Measurements from ENCODE around the gene UTP18. TPM values are rescaled to one million over a fixed set of nuclear protein-coding genes. Genes with fewer than 3 reads are reported as not detected.

The UTP18 gene
- total and polyA plus RNA-seq, 10 of the 15 experiments (the other 5 are each of a cell fraction or from before 2014, with no cell fraction given): 31.0 to 111 (median 58.8) TPM

GRCh38 chr17:51250314-51250840 lies 10.0 kb upstream of the UTP18 start (continued):
- TF ChIP-seq JUND (IDR thresholded peaks at IDR 0.05; ENCODE audit: low read depth, low read length) (no peak), TAF1 (IDR thresholded peaks at IDR 0.05; ENCODE audit: borderline replicate concordance, low read depth, low read length) (no peak), CHD2 (IDR thresholded peaks at IDR 0.05; ENCODE audit: borderline replicate concordance, low read depth, low read length) (no peak), PAX8 (IDR thresholded peaks at IDR 0.05) (no peak)
- TF ChIP-seq, protein P1, sequence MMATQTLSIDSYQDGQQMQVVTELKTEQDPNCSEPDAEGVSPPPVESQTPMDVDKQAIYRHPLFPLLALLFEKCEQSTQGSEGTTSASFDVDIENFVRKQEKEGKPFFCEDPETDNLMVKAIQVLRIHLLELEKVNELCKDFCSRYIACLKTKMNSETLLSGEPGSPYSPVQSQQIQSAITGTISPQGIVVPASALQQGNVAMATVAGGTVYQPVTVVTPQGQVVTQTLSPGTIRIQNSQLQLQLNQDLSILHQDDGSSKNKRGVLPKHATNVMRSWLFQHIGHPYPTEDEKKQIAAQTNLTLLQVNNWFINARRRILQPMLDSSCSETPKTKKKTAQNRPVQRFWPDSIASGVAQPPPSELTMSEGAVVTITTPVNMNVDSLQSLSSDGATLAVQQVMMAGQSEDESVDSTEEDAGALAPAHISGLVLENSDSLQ (IDR thresholded peaks at IDR 0.05): no peak

DNA sequence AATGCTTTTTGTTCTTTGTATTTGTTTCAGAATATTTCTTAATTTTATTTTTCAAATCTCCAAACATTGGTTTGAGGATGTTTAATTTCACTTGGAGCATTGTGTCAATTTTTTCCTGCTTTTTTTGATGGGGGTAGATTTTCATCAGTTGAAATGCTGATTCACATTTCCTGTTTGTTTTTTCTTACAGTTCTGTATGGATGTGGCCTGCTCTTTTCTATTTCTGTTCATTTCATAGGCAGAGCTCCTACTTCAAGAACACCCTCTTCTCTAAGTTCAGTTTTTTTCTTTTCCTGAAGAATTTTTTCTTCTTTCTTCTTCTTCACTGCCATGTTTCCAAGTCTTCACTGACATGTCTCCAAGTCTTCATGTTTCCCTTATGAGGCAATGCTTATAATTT lies 9.3 kb upstream of the UTP18 start:
- Histone ChIP-seq H4K20me1 (ENCODE audit: control insufficient read depth, insufficient read depth) (no peaks in the 10 kb centered on the region), H3K36me3 (ENCODE audit: control insufficient read depth in 2 of 2, insufficient read depth in 2 of 2, low read length in 1 of 2) (peaks cover 0 to 9% of the 10 kb centered on the region in 2 experiments; a peak in 1 of 4 replicates), H3K4me2 (ENCODE audit: control insufficient read depth, insufficient read depth) (no peak overlapping the region), H3K79me2 (ENCODE audit: control insufficient read depth, insufficient read depth, low read length) (peaks cover 23% of the 10 kb centered on the region), H3K9me3 (replicated peaks; ENCODE audit: control insufficient read depth, insufficient read depth, low read length) (no peaks in the 10 kb centered on the region; the same call in 2 of the 3 replicates), H3K4me3 (no peak overlapping the region), H3K27ac (ENCODE audit: control insufficient read depth, insufficient read depth) (no peak overlapping the region), H2AFZ (ENCODE audit: control insufficient read depth, low read depth, low read length) (no peak overlapping the region), H3K9ac (ENCODE audit: control insufficient read depth, insufficient read depth, low read length) (no peak overlapping the region), H3K27me3 (replicated peaks in 1 of 2; ENCODE audit: control insufficient read depth in 2 of 2, insufficient read depth in 2 of 2, low read length in 1 of 2) (no peaks in the 10 kb centered on the region), H3K4me1 (ENCODE audit: control insufficient read depth, insufficient read depth, low read length) (no peaks in the 10 kb centered on the region; the same call in 1 of the 2 replicates)
- no TSS peak for BruUV-seq (replicated peaks)
- TF ChIP-seq RB1 (IDR thresholded peaks at IDR 0.05; ENCODE audit: borderline replicate concordance) (no peak), REST (IDR thresholded peaks at IDR 0.05; ENCODE audit: low read depth, low read length) (no peak), YY1 (IDR thresholded peaks at IDR 0.05; ENCODE audit: low read depth, low read length) (no peak), SMAD5 (IDR thresholded peaks at IDR 0.05; ENCODE audit: low read depth) (no peak), RUNX3 (IDR thresholded peaks at IDR 0.05; ENCODE audit: low read length) (no peak), RAD21 (IDR thresholded peaks at IDR 0.05; ENCODE audit: insufficient read depth, low read depth, low read length) (no peak), SP1 (IDR thresholded peaks at IDR 0.05; ENCODE audit: low read depth, low read length) (no peak), NR2C1 (IDR thresholded peaks at IDR 0.05) (no peak), ZNF217 (IDR thresholded peaks at IDR 0.05) (no peak)
- ATAC-seq: no peak
- no peak for DNase-seq (ENCODE audit: low read depth, low spot score)
- intact Hi-C loops (cut with micrococcal nuclease; ENCODE audit: unreplicated experiment): loop anchor here (10.0 kb wide), 1 partner anchor 386 kb away; the partner anchor contains the start of gene TOB1
- FAIRE-seq: no peak
- POLR2A ChIA-PET: interaction anchor here (0.8 kb wide), 1 partner anchor 297 kb away, joined by 5 read pairs; no protein-coding TSS in a partner anchor
- in situ Hi-C loops (cut with MboI): no loop called here
- SMC1A ChIA-PET (ENCODE audit: uncharacterized antibody, unreplicated experiment): interaction anchor here (0.7 to 0.8 kb wide), 2 partner anchors 11 to 17 kb away, joined by 3 to 4 read pairs; no protein-coding TSS in a partner anchor
- CTCF ChIA-PET: interaction anchor here (0.7 kb wide), 1 partner anchor 21 kb away, joined by 3 read pairs; no protein-coding TSS in a partner anchor
- RAD21 ChIA-PET (ENCODE audit: unreplicated experiment): no interaction called here

Data from GM12878 (cell line).